Measurements from ENCODE around the gene PLEKHB2.
A peak's percentile ranks its signal among the peaks of the same experiment; 100 is the strongest.

GRCh38 chr2:131154071-131154531 lies 49.0 kb downstream of the PLEKHB2 start:
- TF ChIP-seq CTCF (IDR thresholded peaks at IDR 0.05) (peak; percentile 45 to 79 (median 70)), POLR2A (IDR thresholded peaks at IDR 0.05) (no peak), POLR2AphosphoS5 (IDR thresholded peaks at IDR 0.05) (no peak)

Data from sigmoid colon (tissue), 4 donors.